Kidney epithelial cell (primary cell): Measurements from ENCODE around the gene RGS14. TPM values are rescaled to one million over a fixed set of nuclear protein-coding genes. Genes with fewer than 3 reads are reported as not detected.

Experiments
- DNase-seq: peaks from one replicate; pipeline ENCODE4 v3.0.0-alpha.2; 2010; ENCODE audit warnings: low read depth
- H3K27me3 ChIP-seq: 2 replicates; pipeline ENCODE4 v1.6.0; 2011; ENCODE audit warnings: low read length; ENCODE audit not compliant: control insufficient read depth, insufficient read depth
- H3K36me3 ChIP-seq: 2 replicates; pipeline ENCODE4 v1.5.1; 2011; ENCODE audit warnings: low read length; ENCODE audit not compliant: control insufficient read depth, insufficient read depth
- H3K4me3 ChIP-seq: 2 replicates; pipeline ENCODE4 v1.5.1; 2011; ENCODE audit warnings: low read depth, mild to moderate bottlenecking, control low read depth, low read length
- total RNA-seq: library from RNA; depleted of rRNA; stranded (reverse); fragments of >200 nt; gene quantifications from 2 replicates; pipeline ENCODE4 v1.2.3, GENCODE V29; 2015
- TF ChIP-seq, protein P1 (sequence below): IDR thresholded peaks from 2 replicates; pipeline ENCODE4 v1.5.1; 2011; ENCODE audit warnings: mild to moderate bottlenecking, moderate library complexity, low read length, control low read depth, inconsistent platforms; ENCODE audit not compliant: insufficient read depth, poor library complexity, severe bottlenecking

RGS14 gene
- total RNA-seq, 1 donor from 2014 or later = 14.5 TPM

DNA sequence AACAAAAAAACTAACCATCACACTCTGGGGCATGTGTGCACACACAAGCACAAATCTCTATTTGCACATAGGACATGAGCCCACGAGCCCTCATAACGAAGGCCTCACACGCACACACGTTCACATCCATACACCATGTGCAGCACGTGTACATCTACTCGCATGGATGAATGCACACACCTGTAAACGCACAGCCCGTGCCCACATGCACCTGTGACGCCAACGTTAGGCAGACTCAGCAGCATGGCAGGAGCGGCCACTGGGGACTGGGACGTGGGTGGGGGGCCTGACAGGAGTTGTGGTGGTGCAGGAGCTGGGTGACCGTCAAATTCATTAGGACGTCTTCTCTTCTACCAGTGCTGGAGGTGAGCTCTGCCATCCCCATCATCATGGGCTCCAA is 29.7 kb downstream of the RGS14 start:
- H3K36me3 ChIP-seq = no peaks in the 10 kb centered on the region
- TF ChIP-seq, protein P1, sequence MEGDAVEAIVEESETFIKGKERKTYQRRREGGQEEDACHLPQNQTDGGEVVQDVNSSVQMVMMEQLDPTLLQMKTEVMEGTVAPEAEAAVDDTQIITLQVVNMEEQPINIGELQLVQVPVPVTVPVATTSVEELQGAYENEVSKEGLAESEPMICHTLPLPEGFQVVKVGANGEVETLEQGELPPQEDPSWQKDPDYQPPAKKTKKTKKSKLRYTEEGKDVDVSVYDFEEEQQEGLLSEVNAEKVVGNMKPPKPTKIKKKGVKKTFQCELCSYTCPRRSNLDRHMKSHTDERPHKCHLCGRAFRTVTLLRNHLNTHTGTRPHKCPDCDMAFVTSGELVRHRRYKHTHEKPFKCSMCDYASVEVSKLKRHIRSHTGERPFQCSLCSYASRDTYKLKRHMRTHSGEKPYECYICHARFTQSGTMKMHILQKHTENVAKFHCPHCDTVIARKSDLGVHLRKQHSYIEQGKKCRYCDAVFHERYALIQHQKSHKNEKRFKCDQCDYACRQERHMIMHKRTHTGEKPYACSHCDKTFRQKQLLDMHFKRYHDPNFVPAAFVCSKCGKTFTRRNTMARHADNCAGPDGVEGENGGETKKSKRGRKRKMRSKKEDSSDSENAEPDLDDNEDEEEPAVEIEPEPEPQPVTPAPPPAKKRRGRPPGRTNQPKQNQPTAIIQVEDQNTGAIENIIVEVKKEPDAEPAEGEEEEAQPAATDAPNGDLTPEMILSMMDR = no peak
- no peak overlapping the region for H3K4me3 ChIP-seq
- DNase-seq = no peak
- H3K27me3 ChIP-seq = peaks cover 24% of the 10 kb centered on the region

DNA sequence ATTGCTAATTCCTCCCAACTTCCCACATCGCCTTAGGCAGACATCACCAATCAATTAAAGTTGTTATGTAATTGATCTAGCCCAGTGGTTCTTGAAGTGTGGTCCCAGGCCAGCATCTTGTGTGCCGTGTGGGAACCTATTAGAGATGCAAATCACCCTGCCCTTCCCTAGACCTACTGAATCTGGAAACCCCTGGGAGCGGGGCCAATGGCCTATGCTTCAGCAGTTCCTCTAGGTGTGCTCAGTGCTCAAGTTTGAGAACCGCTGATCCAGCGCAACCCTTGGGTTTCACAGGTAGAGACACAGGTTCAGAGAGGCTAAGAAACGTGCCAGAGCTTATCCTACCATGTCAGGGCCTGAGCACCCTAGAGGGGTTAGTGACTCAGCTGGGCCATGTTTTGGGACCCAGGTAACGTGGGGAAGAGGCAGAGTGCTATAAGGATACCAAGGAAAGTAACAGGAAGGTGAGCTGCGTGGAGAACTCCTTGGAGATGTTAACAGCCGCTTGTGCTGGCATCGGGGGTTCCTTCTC is 30.9 kb downstream of the RGS14 start:
- Histone ChIP-seq H3K27me3 (peaks cover 16% of the 10 kb centered on the region), H3K36me3 (no peaks in the 10 kb centered on the region), H3K4me3 (no peak overlapping the region)
- no peak for DNase-seq
- TF ChIP-seq, protein P1 = no peak

DNA sequence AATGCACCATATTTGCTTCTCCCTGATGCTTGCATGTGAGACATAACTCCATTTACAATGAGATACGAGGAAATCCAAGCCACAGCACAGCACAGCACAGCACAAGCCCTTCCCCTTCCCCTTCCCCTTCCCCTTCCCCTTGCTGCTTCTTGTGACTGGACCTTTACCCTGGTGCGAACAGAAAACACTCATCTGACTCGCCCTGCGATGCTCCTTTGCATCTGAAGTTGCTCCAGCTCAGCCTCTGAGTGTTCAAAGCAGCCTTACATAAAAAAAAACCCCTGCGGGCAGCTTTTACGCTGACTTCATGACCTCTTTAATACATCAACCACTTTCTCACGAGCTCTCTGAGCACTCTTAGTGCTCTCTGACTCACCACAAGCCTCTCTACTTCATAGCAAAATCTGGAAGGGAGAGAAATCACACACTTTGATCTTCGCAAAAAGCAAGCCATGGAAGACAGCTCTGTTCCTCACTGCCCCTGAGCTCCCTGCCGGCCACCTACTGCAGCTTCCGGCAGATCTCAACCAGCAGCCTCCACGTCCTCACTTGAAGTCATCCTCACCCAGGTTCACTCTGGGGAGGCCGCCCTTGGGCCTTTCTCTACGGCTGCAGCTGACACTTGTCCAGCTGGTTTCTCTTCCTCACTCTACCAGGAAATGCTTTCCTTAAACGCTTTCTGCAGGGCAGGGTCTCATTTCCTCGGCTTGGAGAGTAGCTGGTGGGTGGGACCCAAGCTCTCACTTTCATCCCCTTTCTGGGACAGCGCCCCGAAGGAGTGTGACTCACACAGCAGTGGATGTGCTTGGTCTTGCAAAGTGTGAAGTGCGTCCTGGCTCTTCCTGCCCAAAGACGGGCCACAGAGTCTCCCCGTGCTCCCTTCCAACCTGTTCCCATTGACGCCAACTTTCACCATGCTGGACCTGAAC is 31.8 kb downstream of the RGS14 start:
- peak; percentile 78 for DNase-seq
- TF ChIP-seq, protein P1 = no peak
- Histone ChIP-seq H3K36me3 (no peaks in the 10 kb centered on the region), H3K27me3 (peaks cover 12% of the 10 kb centered on the region), H3K4me3 (no peak overlapping the region)

DNA sequence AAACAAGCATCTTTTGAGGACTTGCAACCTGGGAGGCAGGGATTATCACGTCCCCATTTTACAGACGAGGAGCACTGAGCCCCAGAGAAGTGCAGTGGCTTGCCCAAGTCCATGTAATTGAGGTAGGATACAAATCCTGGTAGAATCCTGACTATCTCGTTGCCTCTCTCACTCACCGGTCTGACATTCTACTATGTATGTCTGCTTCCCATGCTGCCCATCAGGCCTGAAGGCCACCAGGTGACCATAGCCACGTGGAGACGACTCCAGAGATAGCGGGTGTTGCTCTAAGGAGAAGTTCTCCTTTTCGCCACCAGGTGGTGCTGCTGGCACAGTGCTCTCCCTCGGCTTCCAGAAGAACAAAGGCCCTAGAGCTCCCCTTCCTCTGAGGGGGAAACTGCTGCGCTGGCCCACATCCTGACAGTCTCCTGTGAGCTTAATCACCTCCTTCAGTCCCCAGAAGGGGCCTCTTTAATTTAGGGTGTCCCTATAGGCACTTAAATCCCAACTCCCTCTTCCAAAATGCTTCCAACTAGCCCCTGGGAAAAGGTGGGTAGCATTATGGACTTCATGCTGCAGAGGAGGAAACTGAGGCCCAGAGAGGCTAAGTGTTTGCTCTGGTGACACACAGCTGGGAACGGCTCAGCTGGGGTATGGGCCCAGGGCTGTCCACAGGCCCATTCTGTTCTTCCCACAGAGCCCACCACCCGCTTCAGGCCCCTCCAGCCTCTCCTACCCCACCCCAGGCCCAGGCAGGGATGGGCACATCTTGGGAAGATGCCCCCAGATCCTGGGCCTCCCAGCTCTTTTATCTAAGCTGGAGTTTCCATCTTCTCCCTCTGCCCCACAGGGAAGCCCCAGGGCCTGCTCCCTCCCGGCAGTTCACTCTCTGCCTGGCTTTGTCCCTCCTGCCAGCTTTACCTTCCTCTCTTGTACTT is 32.9 kb downstream of the RGS14 start:
- DNase-seq = no peak
- no peak overlapping the region for H3K4me3 ChIP-seq
- no peaks in the 10 kb centered on the region for H3K36me3 ChIP-seq
- TF ChIP-seq, protein P1 = peak; percentile 96
- H3K27me3 ChIP-seq = peaks cover 5% of the 10 kb centered on the region

DNA sequence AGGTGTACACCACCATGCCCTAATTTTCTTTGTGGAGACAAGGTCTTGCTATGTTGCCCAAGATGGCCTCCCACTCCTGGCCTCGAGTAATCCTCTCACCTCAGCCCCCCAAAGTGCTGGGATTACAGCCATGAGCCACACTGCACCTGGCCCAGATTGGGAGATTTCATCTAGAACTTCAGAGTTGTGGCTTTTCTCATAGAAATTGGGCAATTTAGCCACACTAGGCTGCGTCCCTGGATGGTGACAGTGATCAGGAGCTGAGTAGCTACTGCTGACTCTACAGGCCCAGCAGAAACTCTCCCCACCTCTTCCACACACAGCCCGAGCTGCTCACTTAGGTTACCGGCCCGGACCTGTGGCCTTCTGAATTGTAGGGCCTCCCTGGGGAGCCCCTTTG is 35.0 kb downstream of the RGS14 start:
- DNase-seq = no peak
- TF ChIP-seq, protein P1 = no peak
- peaks cover 12% of the 10 kb centered on the region for H3K27me3 ChIP-seq
- no peaks in the 10 kb centered on the region for H3K36me3 ChIP-seq
- no peak overlapping the region for H3K4me3 ChIP-seq
